ENCODE measurements around the gene HMSD.

Gene HMSD

GRCh38 chr18:63960891-63961290, 11.8 kb downstream of the HMSD start:
- DNase-seq, result no peak

GRCh38 chr18:63961435-63961980, 12.4 kb downstream of the HMSD start:
- DNase-seq, result no peak

GRCh38 chr18:63962137-63962536, 13.0 kb downstream of the HMSD start:
- DNase-seq, result no peak

- peak; percentile 34 for DNase-seq
These were observed 14.6 kb downstream of the HMSD start for GRCh38 chr18:63963615-63964256.

GRCh38 chr18:63964908-63965307, 15.8 kb downstream of the HMSD start:
- DNase-seq, result no peak

- no peak for DNase-seq
These were observed 16.7 kb downstream of the HMSD start for GRCh38 chr18:63965716-63966330.

GRCh38 chr18:63969942-63970808, 21.1 kb downstream of the HMSD start, which contains the start of gene SERPINB8:
Gene SERPINB8, plus strand, starts transcription at chr18:63970081. Its CDS starts 8,228 bp downstream, at chr18:63978309.
- DNase-seq, result peak; percentile 95

- DNase-seq, result peak; percentile 42
These were observed 21.7 kb downstream of the HMSD start for GRCh38 chr18:63970809-63971205.

GRCh38 chr18:63971320-63972001, 22.4 kb downstream of the HMSD start:
- no peak for DNase-seq

GRCh38 chr18:63972002-63972376, 22.9 kb downstream of the HMSD start:
- no peak for DNase-seq

GRCh38 chr18:63974991-63975390, 25.9 kb downstream of the HMSD start:
- no peak for DNase-seq

GRCh38 chr18:63975628-63976027, 26.5 kb downstream of the HMSD start:
- DNase-seq, result no peak

GRCh38 chr18:63977040-63977439, 27.9 kb downstream of the HMSD start:
- no peak for DNase-seq

- DNase-seq, result peak; percentile 57
These were observed 30.4 kb downstream of the HMSD start for GRCh38 chr18:63979409-63979920.

- DNase-seq, result no peak
These were observed 30.9 kb downstream of the HMSD start for GRCh38 chr18:63980027-63980426.

- DNase-seq, result no peak
These were observed 31.9 kb downstream of the HMSD start for GRCh38 chr18:63980896-63981460.

- DNase-seq, result no peak
These were observed 32.6 kb downstream of the HMSD start for GRCh38 chr18:63981719-63982118.

- no peak for DNase-seq
These were observed 33.3 kb downstream of the HMSD start for GRCh38 chr18:63982361-63982760.

- no peak for DNase-seq
These were observed 37.8 kb downstream of the HMSD start for GRCh38 chr18:63986885-63987284.

GRCh38 chr18:63987743-63988142, 38.6 kb downstream of the HMSD start:
- DNase-seq, result no peak

- no peak for DNase-seq
These were observed 43.6 kb downstream of the HMSD start for GRCh38 chr18:63992751-63993150.

- peak; percentile 31 for DNase-seq
These were observed 45.8 kb downstream of the HMSD start for GRCh38 chr18:63994783-63995399.

All from NCI-H1092 (cell line).